GM08714 (cell line): ENCODE data around the gene CHST4.
"Not testable (repeated sequence)": the region's sequence is repeated elsewhere in the genome, so short reads cannot be mapped to it uniquely, and the experiment has no call there.

ENCODE experiments used
- H3K4me3 ChIP-seq: fragments of 200-500 bp; sonication (Bioruptor generic); 2 replicates; pipeline ENCODE4 v1.5.1; 2014; ENCODE audit warnings: mild to moderate bottlenecking, low read length, inconsistent platforms
- ZNF274 ChIP-seq: IDR thresholded peaks from 2 replicates; pipeline ENCODE4 v1.6.1; 2012; ENCODE audit warnings: mild to moderate bottlenecking, low read depth, low read length

CHST4 gene

DNA sequence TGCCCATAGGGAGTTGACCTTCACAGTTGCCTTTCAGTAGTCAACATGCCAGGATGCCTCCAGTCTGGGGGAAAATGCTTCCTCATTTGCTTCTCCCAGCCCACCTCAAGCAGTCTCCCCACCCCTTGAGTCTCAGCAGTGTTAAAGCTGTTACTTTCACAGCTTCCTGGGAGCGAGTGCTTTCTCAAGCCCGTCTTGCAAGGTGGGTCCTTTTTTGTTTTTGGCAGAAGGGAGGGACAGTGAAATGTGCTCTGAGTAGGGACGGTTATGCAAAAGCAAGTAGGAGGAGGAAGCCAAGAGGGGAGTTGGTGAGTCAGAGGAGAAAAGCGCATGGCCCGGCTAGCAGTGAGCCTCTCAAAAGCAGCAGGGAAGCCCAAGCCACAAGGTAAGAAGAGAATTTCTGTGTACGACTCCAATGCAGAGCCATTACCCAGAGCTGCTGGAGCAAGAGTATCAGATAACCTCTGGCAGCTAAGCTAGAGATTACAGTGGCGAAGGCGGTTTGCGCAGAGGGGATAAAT is at the start of gene CHST4:
TSS of gene CHST4 (plus strand) at position 316 of the 521 bp plus-strand sequence. CDS start 10,252 bp downstream, outside the sequence.
- no peak for TF ChIP-seq ZNF274
- no peak within 1 kb of the TSS for H3K4me3 ChIP-seq

DNA sequence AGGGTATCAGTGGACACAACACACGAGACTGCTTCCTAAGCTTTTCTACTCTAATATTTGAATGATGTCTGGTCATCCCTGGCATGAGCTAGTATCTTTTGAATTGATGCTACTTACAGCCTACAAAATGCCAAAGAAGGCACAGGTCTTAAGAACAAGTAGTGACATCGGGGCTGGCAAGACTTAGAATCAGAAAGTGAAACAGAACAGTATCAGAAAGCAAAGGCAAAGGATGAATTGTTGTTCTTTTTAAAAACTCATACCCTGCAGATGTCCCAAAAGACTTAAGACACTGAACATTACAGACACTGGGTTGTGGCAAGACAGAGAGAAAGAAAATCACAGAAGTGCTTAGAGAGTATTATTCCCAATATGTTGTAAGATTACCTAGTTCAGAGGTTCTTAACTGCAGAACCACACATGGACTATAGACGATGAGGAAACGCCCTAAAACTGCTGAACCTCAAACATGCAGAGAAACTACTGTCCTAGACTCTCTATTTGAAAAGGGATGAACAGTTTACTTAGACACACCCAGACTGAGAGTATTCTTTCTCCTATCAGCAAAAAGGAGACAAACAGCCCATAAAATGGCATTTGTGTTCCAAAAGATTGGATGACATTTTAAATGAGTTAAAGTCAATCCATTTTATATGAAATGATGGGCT is 49.6 kb upstream of the CHST4 start:
- H3K4me3 ChIP-seq = no peak overlapping the region
- TF ChIP-seq ZNF274 = no peak

- no peak for TF ChIP-seq ZNF274
- H3K4me3 ChIP-seq = no peak overlapping the region
These were observed 46.8 kb upstream of the CHST4 start for GRCh38 chr16:71479420-71479819.

GRCh38 chr16:71480956-71481355 is 45.3 kb upstream of the CHST4 start:
- no peak overlapping the region for H3K4me3 ChIP-seq
- no peak for TF ChIP-seq ZNF274

DNA sequence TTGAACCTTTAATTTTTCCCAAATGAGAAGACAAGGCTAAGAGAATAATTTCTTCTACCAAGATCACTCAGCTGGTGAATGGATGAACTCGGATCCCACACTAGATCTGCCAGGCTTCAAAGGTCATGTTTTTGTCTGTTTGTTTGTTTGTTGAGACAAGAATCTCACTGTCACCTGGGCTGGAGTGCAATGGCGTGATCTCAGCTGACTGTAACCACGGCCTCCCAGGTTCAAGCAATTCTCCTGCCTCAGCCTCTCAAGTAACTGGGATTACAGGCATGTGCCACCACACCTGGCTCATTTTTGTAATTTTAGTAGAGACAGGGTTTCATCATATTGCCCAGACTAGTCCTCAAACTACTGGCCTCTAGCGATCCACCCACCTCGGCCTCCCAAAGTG is 43.7 kb upstream of the CHST4 start:
- no peak overlapping the region for H3K4me3 ChIP-seq

DNA sequence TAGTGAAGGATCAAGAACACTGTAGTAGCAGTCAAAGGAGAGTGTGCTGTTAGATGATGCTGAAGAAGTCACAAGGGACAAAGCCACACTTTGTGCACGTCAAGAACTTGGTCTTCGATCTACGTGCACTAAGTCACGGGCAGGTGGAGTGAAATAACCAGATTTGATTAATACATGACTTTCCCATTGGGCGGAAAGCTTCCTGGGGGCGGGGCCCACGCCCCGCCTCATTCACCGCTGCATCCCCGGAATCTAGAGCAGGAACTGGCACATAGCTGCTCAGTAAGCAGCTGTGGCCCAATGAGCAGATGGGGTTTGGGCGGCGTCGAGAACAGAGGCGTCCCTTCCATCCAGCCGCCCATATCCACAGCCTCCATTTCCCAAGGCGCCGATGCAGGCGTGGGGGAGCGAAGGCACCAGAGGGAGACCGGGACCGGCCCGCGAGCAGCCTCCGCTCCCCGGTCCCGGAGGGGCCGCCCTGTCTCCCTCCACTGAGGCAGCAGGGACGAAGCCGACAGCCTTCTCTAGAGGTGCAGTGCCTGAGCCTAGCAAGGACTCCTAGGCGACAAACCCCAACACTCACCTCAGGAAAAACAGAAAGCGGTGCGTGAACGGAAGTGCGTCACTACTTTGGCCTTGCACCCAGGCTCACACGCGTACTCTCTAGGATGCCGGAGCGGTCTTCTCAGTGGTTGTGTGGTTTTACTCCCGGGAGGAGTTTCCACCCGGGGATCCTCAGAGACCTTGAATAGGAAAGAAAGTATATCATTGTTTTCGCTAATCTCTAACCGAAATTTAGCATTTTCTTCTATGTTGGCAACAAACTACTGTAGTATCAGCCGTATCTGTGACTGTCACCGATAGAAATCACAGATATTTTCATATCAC is 42.0 kb upstream of the CHST4 start:
- TF ChIP-seq ZNF274 = no peak
- H3K4me3 ChIP-seq = peak overlapping the region; percentile 68

More for the DNA sequence above, 43.7 kb upstream of the CHST4 start:
- TF ChIP-seq ZNF274 = no peak

DNA sequence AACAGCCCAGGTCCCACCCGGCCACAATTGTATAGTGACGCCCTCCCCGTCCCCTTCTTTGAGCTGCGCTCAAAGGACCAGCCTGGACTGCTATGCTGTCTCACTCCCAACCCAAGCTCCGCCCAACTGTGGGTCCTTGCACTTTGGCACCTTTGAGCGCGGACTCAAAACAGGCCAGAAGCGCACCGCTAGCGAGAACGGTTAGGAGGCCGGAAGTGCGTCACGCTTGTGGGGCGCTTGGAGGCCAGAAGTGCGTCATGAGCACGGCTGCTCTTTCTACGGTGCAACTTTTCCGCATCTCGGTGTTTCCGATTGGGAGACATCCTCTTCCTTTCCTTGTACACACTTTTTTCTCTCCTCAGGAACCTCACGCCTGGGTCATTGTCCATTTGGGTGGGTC is 37.1 kb upstream of the CHST4 start, which contains the start of gene ZNF19:
TSS of gene ZNF19 (minus strand) at position 203 of the 400 bp plus-strand sequence. CDS start 7,210 bp downstream, outside the sequence.
- TF ChIP-seq ZNF274 = no peak
- no peak within 1 kb of the TSS for H3K4me3 ChIP-seq

GRCh38 chr16:71490361-71490760 is 35.9 kb upstream of the CHST4 start:
- TF ChIP-seq ZNF274 = no peak
- H3K4me3 ChIP-seq = no peak overlapping the region

- no peak for TF ChIP-seq ZNF274
- H3K4me3 ChIP-seq = no peak overlapping the region
These were observed 35.2 kb upstream of the CHST4 start for GRCh38 chr16:71491054-71491453.

DNA sequence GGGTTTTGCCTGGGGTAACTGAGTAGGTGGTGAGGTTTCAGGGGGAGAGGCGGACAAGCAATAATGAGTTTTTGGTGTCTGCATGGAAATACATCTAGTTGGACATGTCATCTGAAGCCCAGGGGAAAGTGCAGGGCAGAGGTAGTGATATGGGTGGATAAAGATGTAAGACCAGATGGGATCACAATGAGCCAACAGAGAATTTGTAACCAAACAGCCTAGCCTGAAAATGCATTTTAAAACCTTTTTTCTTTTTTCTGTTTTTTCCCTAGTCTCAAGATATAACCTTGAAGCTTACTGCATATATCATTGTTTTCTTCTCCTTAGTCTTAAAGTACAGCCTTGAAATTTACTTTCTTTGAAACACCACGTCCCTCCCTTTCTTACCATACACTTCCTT is 33.4 kb upstream of the CHST4 start:
- H3K4me3 ChIP-seq = no peak overlapping the region
- no peak for TF ChIP-seq ZNF274

- TF ChIP-seq ZNF274 = no peak
- H3K4me3 ChIP-seq = no peak overlapping the region
These were observed 33.0 kb upstream of the CHST4 start for GRCh38 chr16:71493213-71493612.

DNA sequence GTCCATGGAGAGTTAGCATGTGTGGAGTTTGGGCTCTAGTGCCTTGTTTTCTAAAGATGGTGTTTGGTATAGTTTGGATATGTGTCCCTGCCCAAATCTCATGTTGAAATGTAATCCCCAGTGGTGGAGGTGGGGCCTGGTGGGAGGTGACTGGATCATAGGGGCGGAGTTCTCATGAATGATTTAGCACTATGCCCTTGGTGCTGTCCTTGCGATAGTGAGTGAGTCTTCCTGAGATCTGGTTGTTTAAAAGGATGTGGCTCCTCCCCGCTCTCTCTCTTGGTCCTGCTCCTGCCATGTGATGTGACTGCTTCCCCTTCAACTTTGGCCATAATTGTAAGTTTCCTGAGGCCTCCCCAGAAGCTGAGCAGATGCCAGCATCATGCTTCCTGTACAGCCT is 28.2 kb upstream of the CHST4 start:
- no peak for TF ChIP-seq ZNF274
- H3K4me3 ChIP-seq = no peak overlapping the region

GRCh38 chr16:71499775-71500364 is 26.4 kb upstream of the CHST4 start:
- no peak overlapping the region for H3K4me3 ChIP-seq
- TF ChIP-seq ZNF274 = no peak

DNA sequence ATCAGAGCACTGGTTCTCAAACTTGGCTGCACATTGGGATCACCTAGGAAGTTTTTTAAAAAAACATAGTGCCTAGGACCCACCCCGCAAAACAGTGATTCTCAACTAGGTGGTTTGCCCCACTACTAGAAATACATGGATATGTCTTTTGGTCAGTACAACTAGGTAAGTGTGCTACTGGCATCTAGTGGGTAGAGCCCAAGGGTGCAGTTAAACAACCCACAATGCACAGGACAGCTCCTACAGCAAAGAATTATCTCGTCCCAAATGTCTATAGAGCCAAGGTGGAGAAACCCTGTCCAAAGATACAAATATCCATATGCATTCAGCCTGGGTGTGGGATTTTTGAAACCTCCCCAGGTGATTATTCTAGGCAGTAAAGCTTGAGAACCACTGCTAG is 25.3 kb upstream of the CHST4 start:
- no peak for TF ChIP-seq ZNF274
- no peak overlapping the region for H3K4me3 ChIP-seq

DNA sequence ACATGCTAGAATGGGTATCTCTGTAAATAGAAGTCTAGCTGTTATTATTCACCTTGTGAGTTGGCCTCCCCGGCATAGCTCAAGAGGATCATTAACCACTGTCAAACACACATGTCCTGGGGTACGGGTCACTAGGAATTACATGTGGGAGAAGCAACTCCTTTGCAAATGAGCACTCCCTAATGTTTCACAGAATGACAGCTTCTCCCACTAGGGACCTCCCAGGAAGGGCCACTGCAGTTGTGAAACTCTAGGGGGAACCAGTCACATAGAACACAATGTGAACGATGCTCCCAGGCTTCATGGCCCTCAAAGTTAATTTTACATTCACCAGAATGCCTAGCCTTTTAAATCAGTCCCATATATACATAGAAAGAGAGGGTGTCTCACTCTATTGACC is 24.7 kb upstream of the CHST4 start:
- no peak overlapping the region for H3K4me3 ChIP-seq
- no peak for TF ChIP-seq ZNF274

DNA sequence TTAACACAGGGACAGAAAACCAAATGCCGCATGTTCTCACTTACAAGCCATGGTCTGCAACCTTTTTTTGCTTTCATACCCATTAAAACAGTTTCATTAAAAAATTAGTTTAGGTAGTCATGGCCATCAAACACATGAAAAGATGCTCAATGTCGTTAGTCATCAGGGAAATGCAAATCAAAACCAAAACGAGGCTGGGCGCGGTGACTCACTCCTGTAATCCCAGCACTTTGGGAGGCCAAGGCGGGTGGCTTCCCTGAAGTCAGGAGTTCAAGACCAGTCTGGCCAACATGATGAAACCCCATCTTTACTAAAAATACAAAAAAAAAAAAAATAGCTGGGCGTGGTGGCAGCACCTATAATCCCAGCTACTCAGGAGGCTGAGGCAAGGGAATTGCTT is 22.2 kb upstream of the CHST4 start:
- not testable (repeated sequence) for H3K4me3 ChIP-seq
